ENCODE results near the gene CCDC43.
"Not testable (repeated sequence)": the region's sequence is repeated elsewhere in the genome, so short reads cannot be mapped to it uniquely, and the experiment has no call there.

CCDC43 gene

DNA sequence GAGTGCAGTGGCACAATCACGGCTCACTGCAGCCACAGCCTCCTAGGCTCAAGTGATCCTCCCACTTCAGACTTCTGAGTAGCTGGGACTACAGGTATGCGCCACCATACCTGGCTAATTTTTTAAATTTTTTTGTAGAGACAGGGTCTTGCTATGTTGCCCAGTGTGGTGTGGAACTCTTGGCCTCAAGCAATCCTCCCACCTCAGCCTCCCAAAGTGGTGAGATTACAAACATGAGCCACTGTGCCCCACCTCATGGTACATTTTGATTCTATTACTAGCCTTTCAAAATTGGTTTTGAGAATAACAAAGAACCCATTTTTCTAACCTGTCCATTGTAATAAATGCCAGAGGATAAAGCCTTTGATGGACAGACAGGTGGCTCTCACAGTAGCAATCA lies 1.4 kb downstream of the CCDC43 start:
- H3K4me3 ChIP-seq (ENCODE audit: low read length), result peak overlapping the region; percentile 5
- TF ChIP-seq, protein P1, sequence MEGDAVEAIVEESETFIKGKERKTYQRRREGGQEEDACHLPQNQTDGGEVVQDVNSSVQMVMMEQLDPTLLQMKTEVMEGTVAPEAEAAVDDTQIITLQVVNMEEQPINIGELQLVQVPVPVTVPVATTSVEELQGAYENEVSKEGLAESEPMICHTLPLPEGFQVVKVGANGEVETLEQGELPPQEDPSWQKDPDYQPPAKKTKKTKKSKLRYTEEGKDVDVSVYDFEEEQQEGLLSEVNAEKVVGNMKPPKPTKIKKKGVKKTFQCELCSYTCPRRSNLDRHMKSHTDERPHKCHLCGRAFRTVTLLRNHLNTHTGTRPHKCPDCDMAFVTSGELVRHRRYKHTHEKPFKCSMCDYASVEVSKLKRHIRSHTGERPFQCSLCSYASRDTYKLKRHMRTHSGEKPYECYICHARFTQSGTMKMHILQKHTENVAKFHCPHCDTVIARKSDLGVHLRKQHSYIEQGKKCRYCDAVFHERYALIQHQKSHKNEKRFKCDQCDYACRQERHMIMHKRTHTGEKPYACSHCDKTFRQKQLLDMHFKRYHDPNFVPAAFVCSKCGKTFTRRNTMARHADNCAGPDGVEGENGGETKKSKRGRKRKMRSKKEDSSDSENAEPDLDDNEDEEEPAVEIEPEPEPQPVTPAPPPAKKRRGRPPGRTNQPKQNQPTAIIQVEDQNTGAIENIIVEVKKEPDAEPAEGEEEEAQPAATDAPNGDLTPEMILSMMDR (conservative IDR thresholded peaks at IDR 0.05; ENCODE audit: low read depth, low read length), result no peak
- DNase-seq (ENCODE audit: low read depth), result no peak

DNA sequence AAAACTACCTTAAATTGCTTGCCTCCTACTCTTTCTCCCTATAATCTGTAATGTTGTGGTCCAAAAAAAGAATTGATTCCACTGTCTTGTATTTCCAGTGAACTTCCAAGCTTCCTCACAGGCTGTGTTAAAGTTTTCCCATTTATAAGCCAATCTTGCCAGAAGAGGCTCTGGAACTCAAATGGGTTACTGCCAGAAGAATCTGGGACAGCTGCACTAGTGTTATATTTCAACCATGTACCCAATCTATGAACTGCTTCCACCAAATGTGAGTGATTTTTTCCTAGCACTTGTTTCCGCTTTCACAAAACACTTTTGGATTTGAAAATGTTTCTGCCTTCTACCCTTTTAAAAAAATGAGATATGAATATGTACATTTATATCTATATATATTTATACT lies 1.8 kb downstream of the CCDC43 start:
- no peak for DNase-seq (ENCODE audit: low read depth)
- TF ChIP-seq, protein P1 (conservative IDR thresholded peaks at IDR 0.05; ENCODE audit: low read depth, low read length), result no peak

DNA sequence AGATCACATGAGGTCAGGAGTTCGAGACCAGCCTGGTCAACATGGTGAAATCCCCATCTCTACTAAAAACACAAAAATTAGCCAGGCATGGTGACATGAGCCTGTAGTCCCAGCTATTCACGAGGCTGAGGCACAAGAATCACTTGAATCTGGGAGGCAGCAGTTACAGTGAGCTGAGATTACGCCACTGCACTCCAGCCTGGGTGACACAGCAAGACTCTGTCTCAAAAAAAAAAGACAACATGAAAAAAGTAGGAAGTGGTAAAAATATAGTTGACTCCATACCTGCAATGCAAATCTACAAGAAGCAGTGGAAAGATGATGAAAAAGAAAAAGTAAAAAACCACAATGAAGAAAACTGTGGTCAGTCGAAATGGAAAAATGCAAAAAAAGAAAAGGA lies 6.3 kb downstream of the CCDC43 start:
- not testable (repeated sequence) for DNase-seq (ENCODE audit: low read depth); H3K4me3 ChIP-seq (ENCODE audit: low read length)

More for the DNA sequence above, 1.8 kb downstream of the CCDC43 start:
- no peak overlapping the region for H3K4me3 ChIP-seq (ENCODE audit: low read length)

DNA sequence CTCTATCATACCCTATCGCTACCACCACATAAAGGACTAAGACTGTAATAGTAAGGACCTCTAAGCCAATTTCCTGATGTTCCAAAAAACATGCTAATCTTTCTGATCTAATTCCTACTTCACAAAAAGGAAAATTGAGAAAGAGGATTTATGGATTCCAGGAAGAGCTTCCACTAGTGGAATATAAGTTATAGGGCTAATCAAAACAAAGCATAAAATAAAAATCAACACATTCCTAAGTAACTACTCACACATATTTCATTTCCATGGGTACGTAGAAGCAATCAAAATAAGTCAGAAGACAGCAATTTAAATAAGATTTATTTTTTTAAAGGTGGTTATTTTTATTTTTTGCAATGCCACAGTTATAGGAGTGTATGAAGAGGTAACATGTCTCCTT lies 12.4 kb downstream of the CCDC43 start:
- TF ChIP-seq, protein P1 (conservative IDR thresholded peaks at IDR 0.05; ENCODE audit: low read depth, low read length), result no peak
- DNase-seq (ENCODE audit: low read depth), result peak; percentile 36
- H3K4me3 ChIP-seq (ENCODE audit: low read length), result no peak overlapping the region

DNA sequence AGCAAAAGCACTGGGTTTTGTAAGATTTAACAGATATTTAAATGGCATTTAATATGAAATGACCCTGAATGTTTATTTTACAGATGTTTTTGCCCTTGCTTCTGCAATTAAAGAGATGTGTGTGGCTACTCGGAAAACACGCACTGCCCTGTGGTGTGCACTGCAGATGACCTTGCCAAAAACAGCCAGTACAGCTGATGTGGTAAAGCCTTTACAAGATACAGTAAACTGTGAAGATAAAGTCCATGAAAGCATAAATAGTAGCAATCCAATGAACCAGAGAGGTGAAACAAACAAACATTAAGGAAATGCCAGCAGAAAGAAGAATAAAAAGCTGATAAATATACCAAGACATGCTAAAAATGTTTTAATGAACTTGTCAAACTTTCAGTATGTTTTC lies 15.7 kb downstream of the CCDC43 start:
- TF ChIP-seq, protein P1 (conservative IDR thresholded peaks at IDR 0.05; ENCODE audit: low read depth, low read length), result no peak

DNA sequence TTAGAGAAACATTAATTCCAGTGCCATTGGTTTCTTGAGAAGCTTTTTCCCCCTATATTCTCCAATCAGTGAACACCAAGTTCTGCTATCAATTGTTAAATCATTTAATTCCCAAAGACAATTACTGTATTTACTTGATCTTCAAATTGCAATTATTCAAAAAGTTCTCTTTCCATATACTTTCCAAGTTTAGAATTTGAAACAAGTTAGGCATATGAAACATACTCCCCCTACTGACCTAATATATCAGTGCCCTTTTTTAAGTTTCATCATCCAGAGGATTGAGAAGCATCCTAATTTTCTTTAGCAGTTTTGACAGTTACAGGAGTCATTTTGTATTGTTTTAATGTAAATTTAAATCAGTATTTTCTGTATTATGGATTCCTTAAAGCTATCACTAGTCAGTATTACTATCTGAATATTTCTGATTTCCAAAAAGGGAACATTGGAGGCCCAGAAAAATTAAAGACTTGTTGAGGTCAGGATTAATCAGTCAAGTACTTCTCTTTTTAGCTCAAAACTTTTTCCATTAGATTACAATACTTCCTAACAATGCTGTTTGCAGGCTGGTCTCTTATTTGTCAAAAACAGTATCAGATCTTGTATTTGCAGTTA lies 17.0 kb downstream of the CCDC43 start:
- TF ChIP-seq, protein P1 (conservative IDR thresholded peaks at IDR 0.05; ENCODE audit: low read depth, low read length), result peak; percentile 62
- DNase-seq (ENCODE audit: low read depth), result no peak
- no peak overlapping the region for H3K4me3 ChIP-seq (ENCODE audit: low read length)

More for the DNA sequence above, 15.7 kb downstream of the CCDC43 start:
- H3K4me3 ChIP-seq (ENCODE audit: low read length), result no peak overlapping the region
- no peak for DNase-seq (ENCODE audit: low read depth)

DNA sequence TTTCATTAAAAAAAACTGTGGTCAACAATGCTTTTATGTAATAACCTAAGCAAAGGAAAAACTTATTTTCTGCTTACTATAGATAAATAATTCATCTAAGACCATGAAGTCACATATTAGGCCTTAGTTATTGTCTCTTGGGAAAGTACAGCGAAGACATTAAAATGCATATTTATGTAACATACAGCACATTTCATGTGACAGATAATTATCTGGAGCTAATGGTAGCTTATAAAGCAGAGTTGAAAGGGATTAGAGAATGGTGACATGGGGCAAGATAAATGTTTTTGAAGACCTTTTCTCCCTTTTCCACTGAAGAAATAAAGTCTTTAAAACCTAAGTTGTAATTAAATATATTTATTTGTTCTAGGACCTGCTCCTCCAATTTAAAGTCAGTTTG lies 23.6 kb downstream of the CCDC43 start:
- no peak for DNase-seq (ENCODE audit: low read depth)
- H3K4me3 ChIP-seq (ENCODE audit: low read length), result no peak overlapping the region
- TF ChIP-seq, protein P1 (conservative IDR thresholded peaks at IDR 0.05; ENCODE audit: low read depth, low read length), result no peak
